ENCODE results near the gene BEGAIN.

BEGAIN gene

GRCh38 chr14:100549834-100550625 is 37.2 kb downstream of the BEGAIN start:
- no peak for DNase-seq (ENCODE audit: low read depth)

GRCh38 chr14:100548939-100549338 is 38.3 kb downstream of the BEGAIN start:
- no peak for DNase-seq (ENCODE audit: low read depth)

GRCh38 chr14:100548295-100548655 is 38.9 kb downstream of the BEGAIN start:
- no peak for DNase-seq (ENCODE audit: low read depth)

GRCh38 chr14:100547633-100548294 is 39.5 kb downstream of the BEGAIN start:
- DNase-seq (ENCODE audit: low read depth) = peak; percentile 29

GRCh38 chr14:100546051-100546443 is 41.2 kb downstream of the BEGAIN start:
- no peak for DNase-seq (ENCODE audit: low read depth)

GRCh38 chr14:100545359-100545758 is 41.9 kb downstream of the BEGAIN start:
- no peak for DNase-seq (ENCODE audit: low read depth)

GRCh38 chr14:100544506-100545141 is 42.6 kb downstream of the BEGAIN start:
- no peak for DNase-seq (ENCODE audit: low read depth)

GRCh38 chr14:100543471-100544455 is 43.5 kb downstream of the BEGAIN start:
- DNase-seq (ENCODE audit: low read depth) = no peak

- no peak for DNase-seq (ENCODE audit: low read depth)
Measured at GRCh38 chr14:100542619-100543205, 44.5 kb downstream of the BEGAIN start.

GRCh38 chr14:100541621-100542560 is 45.3 kb downstream of the BEGAIN start:
- no peak for DNase-seq (ENCODE audit: low read depth)

- DNase-seq (ENCODE audit: low read depth) = no peak
Measured at GRCh38 chr14:100540926-100541620, 46.1 kb downstream of the BEGAIN start.

- DNase-seq (ENCODE audit: low read depth) = no peak
Measured at GRCh38 chr14:100540141-100540925, 46.9 kb downstream of the BEGAIN start.

- DNase-seq (ENCODE audit: low read depth) = no peak
Measured at GRCh38 chr14:100539766-100540140, 47.5 kb downstream of the BEGAIN start.

- DNase-seq (ENCODE audit: low read depth) = no peak
Measured at GRCh38 chr14:100539003-100539660, 48.1 kb downstream of the BEGAIN start.

- no peak for DNase-seq (ENCODE audit: low read depth)
Measured at GRCh38 chr14:100538351-100539002, 48.7 kb downstream of the BEGAIN start.

- DNase-seq (ENCODE audit: low read depth) = no peak
Measured at GRCh38 chr14:100537446-100538350, 49.5 kb downstream of the BEGAIN start.
